ENCODE measurements around the gene ZNF275. TPM values are rescaled to one million over a fixed set of nuclear protein-coding genes. Genes with fewer than 3 reads are reported as not detected.

Gene ZNF275
- total RNA-seq, 1 donor from 2014 or later: 14.8 TPM

- Histone ChIP-seq H3K27me3 (ENCODE audit: insufficient read depth, low read length) (no peaks in the 10 kb centered on the region), H3K79me2 (ENCODE audit: insufficient read depth, low read length) (no peaks in the 10 kb centered on the region), H3K27ac (ENCODE audit: low read depth, low read length) (no peak overlapping the region), H3K4me1 (ENCODE audit: insufficient read depth, low read length) (no peaks in the 10 kb centered on the region), H2AFZ (ENCODE audit: low read depth, low read length) (no peak overlapping the region), H4K20me1 (ENCODE audit: insufficient read depth, low read length) (no peaks in the 10 kb centered on the region), H3K9ac (ENCODE audit: low read length) (no peak overlapping the region), H3K36me3 (ENCODE audit: insufficient read depth, low read length) (no peaks in the 10 kb centered on the region), H3K9me3 (ENCODE audit: insufficient read depth, low read depth, low read length) (no peaks in the 10 kb centered on the region), H3K4me3 (ENCODE audit: insufficient read depth, low read depth, low read length) (no peak overlapping the region), H3K4me2 (ENCODE audit: low read length) (no peak overlapping the region)
- TF ChIP-seq EZH2 (IDR thresholded peaks at IDR 0.05; ENCODE audit: insufficient read depth, low read length): no peak
- no peak for TF ChIP-seq CTCF (IDR thresholded peaks at IDR 0.05; ENCODE audit: insufficient read depth, low read depth, low read length)
- Mint-ChIP-seq H3K27ac (ENCODE audit: unreplicated experiment) (peak overlapping the region; percentile 31), H3K4me3 (ENCODE audit: unreplicated experiment) (peak overlapping the region; percentile 40), H3K36me3 (ENCODE audit: low read depth, unreplicated experiment) (no peaks in the 10 kb centered on the region), H3K9me3 (ENCODE audit: unreplicated experiment) (peaks cover 6% of the 10 kb centered on the region), H3K4me1 (ENCODE audit: low read depth, unreplicated experiment) (peaks cover 13% of the 10 kb centered on the region), H3K27me3 (ENCODE audit: low read depth, unreplicated experiment) (peaks cover 14% of the 10 kb centered on the region)
- no peak for FAIRE-seq
- DNase-seq (ENCODE audit: low read depth): no peak
These were observed 28.8 kb upstream of the ZNF275 start for GRCh38 chrX:153304988-153305736.

GRCh38 chrX:153305972-153306371, 28.0 kb upstream of the ZNF275 start:
- H3K4me2 ChIP-seq (ENCODE audit: low read length): no peak overlapping the region
- no peak overlapping the region for H3K27ac ChIP-seq (ENCODE audit: low read depth, low read length)
- FAIRE-seq (no peak), DNase-seq (ENCODE audit: low read depth) (no peak)
- H3K9ac ChIP-seq (ENCODE audit: low read length): no peak overlapping the region
- H3K27me3 ChIP-seq (ENCODE audit: insufficient read depth, low read length): no peaks in the 10 kb centered on the region
- no peaks in the 10 kb centered on the region for H3K36me3 ChIP-seq (ENCODE audit: insufficient read depth, low read length)
- no peaks in the 10 kb centered on the region for H3K9me3 ChIP-seq (ENCODE audit: insufficient read depth, low read depth, low read length)
- no peaks in the 10 kb centered on the region for H3K4me1 ChIP-seq (ENCODE audit: insufficient read depth, low read length)
- Mint-ChIP-seq H3K9me3 (ENCODE audit: unreplicated experiment) (peaks cover 6% of the 10 kb centered on the region), H3K4me1 (ENCODE audit: low read depth, unreplicated experiment) (peaks cover 13% of the 10 kb centered on the region), H3K27me3 (ENCODE audit: low read depth, unreplicated experiment) (peaks cover 17% of the 10 kb centered on the region), H3K27ac (ENCODE audit: unreplicated experiment) (peak overlapping the region; percentile 31), H3K4me3 (ENCODE audit: unreplicated experiment) (peak overlapping the region; percentile 40), H3K36me3 (ENCODE audit: low read depth, unreplicated experiment) (no peaks in the 10 kb centered on the region)
- TF ChIP-seq EZH2 (IDR thresholded peaks at IDR 0.05; ENCODE audit: insufficient read depth, low read length) (no peak), CTCF (IDR thresholded peaks at IDR 0.05; ENCODE audit: insufficient read depth, low read depth, low read length) (no peak)
- no peak overlapping the region for H2AFZ ChIP-seq (ENCODE audit: low read depth, low read length)
- H4K20me1 ChIP-seq (ENCODE audit: insufficient read depth, low read length): no peaks in the 10 kb centered on the region
- no peaks in the 10 kb centered on the region for H3K79me2 ChIP-seq (ENCODE audit: insufficient read depth, low read length)
- H3K4me3 ChIP-seq (ENCODE audit: insufficient read depth, low read depth, low read length): no peak overlapping the region

GRCh38 chrX:153306527-153307115, 27.3 kb upstream of the ZNF275 start:
- H2AFZ ChIP-seq (ENCODE audit: low read depth, low read length): no peak overlapping the region
- H3K27ac ChIP-seq (ENCODE audit: low read depth, low read length): no peak overlapping the region
- no peak overlapping the region for H3K9ac ChIP-seq (ENCODE audit: low read length)
- TF ChIP-seq CTCF (IDR thresholded peaks at IDR 0.05; ENCODE audit: insufficient read depth, low read depth, low read length): no peak
- no peak for TF ChIP-seq EZH2 (IDR thresholded peaks at IDR 0.05; ENCODE audit: insufficient read depth, low read length)
- H3K9me3 Mint-ChIP-seq (ENCODE audit: unreplicated experiment): peaks cover 6% of the 10 kb centered on the region
- no peak overlapping the region for H3K27ac Mint-ChIP-seq (ENCODE audit: unreplicated experiment)
- H3K4me1 Mint-ChIP-seq (ENCODE audit: low read depth, unreplicated experiment): peaks cover 13% of the 10 kb centered on the region
- FAIRE-seq: no peak
- H3K4me2 ChIP-seq (ENCODE audit: low read length): no peak overlapping the region
- H3K27me3 Mint-ChIP-seq (ENCODE audit: low read depth, unreplicated experiment): peaks cover 18% of the 10 kb centered on the region
- no peaks in the 10 kb centered on the region for H3K36me3 Mint-ChIP-seq (ENCODE audit: low read depth, unreplicated experiment)
- H3K4me1 ChIP-seq (ENCODE audit: insufficient read depth, low read length): no peaks in the 10 kb centered on the region
- no peaks in the 10 kb centered on the region for H3K79me2 ChIP-seq (ENCODE audit: insufficient read depth, low read length)
- no peaks in the 10 kb centered on the region for H3K27me3 ChIP-seq (ENCODE audit: insufficient read depth, low read length)
- no peak for DNase-seq (ENCODE audit: low read depth)
- H3K4me3 ChIP-seq (ENCODE audit: insufficient read depth, low read depth, low read length): no peak overlapping the region
- no peaks in the 10 kb centered on the region for H3K36me3 ChIP-seq (ENCODE audit: insufficient read depth, low read length)
- no peak overlapping the region for H3K4me3 Mint-ChIP-seq (ENCODE audit: unreplicated experiment)
- no peaks in the 10 kb centered on the region for H3K9me3 ChIP-seq (ENCODE audit: insufficient read depth, low read depth, low read length)
- H4K20me1 ChIP-seq (ENCODE audit: insufficient read depth, low read length): no peaks in the 10 kb centered on the region

All from astrocyte (in vitro differentiated cells and primary cell).